NCI-H1930 (cell line): Measurements from ENCODE around the gene CDCA5.

Source experiments
- DNase-seq, 2 experiments: peaks; one replicate each; lab custom pipeline; 2025; lab: John Stamatoyannopoulos, UW

The CDCA5 gene

DNA sequence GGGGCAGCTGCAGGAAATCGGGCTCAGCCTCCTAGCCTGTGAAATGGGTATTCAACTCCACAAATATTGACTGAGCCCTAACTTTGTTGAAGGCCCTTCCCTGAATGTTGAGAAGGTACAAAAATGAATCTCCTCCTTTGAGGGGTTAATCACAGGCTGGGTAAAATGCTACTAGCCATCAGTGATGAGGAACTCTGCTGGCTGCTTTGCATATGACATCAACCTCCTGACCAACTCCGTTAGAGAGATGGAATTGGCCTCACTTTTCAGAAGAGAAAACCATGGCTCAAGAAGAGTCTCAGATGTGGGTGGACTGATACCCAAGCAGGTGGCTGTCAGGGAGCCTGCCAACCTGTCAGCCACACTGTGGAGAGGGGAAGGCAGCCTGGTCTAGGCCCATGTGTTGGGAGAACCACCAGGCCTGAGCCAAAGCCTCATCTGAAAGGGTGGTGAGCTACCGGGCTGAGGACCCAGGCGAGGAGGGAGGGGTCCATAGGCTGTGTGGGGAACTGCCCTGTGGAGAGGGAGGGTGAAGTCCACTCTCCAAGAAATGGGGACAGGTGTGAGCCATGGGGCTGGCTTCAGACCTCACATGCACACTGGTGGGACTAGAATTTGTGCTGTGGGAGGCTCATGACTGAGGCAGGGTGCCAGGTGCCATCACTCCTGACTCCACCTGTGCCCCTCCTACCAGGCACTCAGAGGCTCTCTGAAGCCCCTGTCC lies 11.8 kb downstream of the CDCA5 start:
- DNase-seq = no peak

DNA sequence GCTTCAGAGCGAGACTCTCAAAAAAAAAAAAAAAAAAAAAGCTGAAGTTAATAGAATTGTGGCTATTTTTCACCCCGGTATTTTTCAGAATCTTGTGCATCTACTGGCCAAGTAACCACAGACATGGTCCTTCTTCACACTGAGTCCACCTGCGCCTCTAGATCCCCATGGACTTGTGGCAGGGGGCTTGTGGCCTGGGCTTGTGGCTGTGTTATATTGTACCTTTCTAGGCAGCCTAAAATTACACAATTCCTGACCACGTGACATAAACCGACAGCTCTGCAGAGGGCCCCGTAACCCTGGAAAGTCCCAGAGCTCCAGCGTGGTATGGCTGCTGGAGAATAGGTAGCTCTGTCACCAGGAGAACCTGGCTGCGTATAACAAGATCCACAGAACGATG lies 14.6 kb downstream of the CDCA5 start:
- no peak for DNase-seq

DNA sequence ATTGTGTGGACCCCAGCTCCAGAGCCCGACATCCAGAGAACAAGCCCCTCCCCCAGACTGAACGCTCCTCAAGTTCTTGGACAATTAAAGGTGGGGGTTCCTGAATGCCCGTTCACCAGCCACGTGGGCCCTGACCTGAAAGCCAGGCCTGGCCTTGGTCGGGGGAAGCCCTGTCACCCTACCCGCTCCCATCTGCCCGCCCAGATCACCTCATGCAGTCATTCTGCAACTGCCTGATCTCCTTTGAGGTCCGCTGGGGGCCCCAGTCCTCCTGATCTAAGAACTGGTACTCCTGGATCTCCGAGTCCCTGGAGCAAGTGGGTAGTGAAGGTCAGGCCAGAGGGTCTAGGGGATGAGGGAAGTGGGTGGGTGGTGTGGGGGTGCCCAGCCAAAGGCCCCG lies 16.4 kb downstream of the CDCA5 start:
- no peak for DNase-seq

DNA sequence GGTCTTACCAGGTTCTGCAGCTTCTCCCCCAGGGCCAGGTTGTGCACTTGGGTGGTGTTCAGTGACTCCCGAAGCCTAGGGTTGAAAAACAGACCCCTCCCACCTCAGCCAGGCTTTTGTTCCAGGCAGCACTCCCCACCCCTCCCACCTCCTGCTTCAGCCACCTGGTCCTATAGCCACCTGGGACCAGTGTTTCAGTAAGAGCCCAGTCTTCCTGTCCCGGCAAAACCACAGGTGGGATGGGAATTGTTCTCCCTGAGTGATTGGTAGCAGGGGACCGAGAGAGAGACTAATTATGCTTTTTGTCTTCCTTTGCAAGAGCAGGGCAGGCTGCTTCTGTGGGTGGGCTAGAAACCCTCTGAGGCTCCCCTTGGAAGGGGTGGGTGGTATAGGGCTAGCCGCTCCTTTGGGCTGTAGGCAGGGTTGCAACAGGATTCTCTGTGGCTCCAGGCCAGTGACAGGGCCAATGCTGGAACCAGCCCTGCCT lies 17.0 kb downstream of the CDCA5 start:
- no peak for DNase-seq

DNA sequence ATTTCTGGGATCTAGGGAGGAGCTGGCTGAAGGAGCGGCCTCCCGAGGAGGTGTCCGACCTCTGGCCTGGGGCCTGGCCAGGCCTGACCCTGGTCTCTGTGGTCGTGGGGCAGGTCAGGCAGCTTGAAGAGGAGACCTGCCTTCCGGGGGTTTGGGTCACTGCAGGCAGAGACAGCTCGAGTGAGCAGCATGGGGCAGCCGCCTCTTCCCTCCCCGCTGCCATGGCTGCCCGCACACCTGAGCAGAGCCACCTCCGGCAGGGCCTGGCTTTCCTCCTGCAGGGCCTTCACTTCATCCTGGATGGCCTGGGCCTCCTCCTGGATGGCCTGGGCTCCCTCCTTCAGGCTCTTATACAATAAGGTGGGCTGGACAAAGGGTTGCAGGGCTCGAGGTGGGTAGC lies 17.5 kb downstream of the CDCA5 start:
- no peak for DNase-seq

DNA sequence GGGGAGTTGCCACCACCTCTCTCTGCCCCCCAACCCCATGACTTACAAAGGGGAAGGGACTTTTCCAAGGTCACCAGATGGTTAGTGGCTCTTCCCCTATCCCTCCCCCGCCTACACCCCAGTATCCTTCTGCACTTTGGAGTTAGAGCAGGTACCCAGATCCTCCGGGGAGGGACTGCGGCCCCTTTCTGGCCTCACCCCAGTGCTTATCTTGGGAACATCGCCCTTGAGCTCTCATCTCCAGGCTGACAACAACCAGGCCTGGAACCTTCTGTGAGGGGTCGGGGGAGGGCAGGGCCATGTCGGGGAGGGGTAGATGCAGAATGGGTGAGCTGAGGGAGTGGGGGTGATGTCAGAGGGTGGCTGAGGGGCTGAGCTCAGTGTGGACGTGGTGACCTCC lies 18.0 kb downstream of the CDCA5 start:
- DNase-seq = no peak

DNA sequence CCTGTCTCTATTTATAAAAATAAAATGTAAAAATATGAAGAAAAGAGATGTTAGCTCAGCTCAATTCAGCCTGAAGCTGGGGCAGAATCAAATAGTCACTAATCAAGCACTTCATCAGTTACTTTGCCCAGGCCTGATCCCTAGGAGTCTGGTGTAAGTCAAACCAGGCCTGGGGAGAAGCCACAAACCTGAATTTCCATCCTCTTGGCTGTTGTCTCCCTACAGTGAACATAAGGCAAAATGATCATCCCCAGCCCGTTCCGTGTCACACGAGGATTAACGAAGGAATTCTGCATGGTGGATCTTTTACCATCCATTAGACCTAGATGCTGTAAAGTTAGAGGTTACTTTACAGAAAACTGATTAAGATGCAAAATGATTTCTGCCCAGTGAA lies 19.0 kb downstream of the CDCA5 start:
- no peak for DNase-seq

DNA sequence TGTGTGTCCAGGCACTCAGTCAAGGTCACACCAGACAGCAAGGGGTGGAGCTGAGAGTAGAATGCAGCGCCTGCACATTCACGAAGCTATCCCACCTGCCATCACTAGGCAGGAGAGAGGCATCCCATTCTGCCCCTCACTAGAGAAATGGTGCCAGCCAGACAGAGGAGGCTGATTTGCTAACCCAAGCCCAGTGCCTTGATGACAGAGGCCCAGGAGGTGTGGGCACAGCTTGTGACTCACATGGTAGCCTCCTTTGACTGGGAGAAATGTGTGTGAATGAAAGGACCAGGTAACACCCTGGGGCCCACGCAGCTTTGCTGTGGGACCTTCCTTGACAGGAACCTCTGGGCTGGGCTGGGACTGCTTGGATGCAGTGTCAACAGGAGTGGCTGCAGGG lies 20.3 kb downstream of the CDCA5 start:
- DNase-seq = no peak

DNA sequence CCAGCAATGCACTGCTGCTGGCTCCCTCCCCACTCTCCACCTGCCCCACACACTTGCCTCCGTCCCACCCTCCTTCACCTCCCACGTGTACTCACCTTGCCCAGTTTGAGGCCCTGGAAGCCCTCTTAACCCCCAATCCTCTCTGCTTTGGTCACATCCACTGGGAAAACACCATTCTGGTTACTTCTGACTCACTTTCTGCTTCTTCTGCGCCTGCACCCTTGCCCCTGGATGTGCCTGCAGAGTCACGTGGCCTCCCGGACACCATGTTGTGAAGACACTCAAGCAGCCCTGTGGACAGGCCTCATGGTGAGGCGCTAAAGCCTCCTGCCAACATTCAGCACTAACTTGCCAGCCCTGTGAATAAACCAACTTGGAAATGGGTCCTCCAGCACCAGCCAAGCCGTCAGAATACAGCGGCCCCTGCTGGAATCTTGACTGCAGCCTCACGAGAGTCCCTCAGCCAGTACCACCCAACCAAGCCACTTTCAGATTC lies 22.9 kb downstream of the CDCA5 start:
- DNase-seq = peak in 1 of 2 experiments; percentile 16

DNA sequence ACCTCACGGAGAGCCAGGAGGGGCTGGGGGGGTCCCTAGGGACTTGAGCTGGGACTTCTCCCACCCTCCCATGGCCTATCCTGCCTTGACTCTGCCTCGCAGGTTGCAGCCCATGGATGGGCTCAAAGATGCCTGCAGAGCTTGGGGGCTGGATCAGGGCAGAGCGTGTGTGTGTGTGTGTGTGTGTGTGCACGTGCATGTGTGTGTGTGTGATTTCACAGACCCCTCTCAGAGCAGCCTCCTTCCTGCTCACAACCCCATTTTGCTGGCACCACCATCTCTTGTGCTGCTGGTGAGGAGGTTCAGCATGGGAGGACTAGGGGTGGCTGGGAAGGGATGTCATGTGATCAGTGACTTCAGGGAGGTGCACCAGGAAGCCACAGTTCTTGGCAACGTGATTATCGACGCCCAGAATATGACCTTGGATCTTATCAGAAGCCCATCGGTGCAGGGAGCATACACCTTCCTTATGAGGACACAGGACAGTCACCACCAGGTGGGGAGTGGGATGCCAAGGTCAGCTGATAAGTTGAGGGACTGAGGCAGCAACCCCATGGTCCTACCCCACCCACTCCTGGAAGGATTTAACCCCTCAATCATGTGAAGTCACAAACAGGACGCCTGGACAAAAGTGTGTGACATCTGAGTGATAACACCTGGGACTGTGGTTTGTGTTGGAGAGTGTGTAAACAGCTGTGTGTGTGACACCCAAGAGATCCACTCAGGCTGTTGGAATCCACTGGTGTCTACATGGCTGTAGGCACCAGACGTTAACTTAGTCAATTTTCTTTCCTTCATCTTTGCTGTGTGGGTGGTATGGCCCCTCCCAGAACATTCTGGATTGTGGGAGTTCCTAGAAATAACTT lies 23.6 kb downstream of the CDCA5 start:
- no peak for DNase-seq

DNA sequence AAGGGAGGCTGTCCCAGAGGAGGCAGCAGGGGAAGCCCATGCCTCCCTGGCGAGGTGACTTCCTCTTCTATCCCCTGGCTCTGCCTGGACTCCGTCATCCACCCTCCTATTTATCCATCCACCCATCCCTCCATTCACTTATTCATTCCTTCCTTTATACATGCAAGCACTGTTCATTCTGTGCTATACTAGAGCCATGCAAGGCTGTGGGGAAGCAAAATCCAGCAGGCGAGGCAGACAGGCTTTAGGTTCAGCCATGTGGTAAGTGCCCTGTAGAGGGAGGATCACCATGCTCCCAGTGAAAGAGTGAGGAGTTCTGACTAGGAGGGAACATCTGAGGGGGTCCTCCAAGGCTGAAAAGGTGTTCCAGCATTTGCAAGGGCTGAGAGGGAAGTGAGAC lies 24.3 kb downstream of the CDCA5 start:
- no peak for DNase-seq

DNA sequence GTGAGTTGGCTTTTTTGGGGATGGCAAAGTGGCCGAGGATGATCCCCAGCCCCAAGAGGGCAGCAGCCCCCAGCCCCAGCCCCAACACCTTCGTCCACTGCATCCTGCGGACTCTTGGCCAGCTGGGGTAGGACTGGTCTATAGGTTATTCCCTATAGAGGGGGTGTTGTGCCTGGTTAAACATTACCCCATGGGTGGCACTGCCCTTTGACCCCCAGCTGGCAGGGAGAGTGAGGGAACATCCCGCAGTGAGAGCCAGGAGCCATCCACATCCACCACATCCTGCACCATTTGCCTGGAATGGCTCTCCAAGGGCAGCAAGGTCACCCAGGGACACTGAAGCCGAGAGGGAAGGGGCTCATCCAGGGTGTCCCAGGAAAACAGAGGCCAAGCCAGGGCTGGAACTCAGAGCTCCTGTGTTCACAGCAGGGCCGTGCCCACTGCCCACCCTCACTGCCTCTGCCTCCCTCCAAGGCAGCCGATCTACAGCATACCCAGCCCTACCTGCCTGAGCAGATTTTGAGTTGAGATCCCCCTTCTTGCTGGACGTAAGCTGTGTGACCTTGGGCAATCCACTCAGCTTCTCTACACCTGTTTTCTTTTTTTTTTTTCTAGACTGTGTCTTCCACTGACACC lies 25.3 kb downstream of the CDCA5 start, which contains the start of gene NAALADL1:
Gene NAALADL1 (minus strand): TSS at position 135 of the 636 bp plus-strand sequence. CDS start 32 bp downstream, at position 103.
- DNase-seq = no peak

DNA sequence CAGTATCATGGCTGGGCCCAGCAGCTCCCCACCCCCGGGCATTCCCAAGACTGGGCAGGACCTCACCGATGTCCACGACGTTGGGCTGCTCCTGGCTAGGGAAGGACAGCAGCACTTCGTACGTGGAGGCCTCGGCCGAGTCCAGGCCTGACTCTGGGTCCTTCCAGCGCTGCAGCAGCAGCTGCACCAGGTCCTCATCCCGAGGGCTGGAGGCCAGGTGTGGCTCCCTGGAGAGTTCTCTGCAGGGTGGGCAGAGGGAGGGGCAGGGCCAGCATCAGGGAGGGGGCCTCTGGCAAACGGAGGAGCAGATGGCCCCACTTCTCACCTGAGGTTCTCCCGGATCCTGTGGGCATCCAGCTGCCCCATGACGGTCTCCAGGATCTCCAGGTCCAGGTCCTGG lies 25.8 kb downstream of the CDCA5 start:
- no peak for DNase-seq

DNA sequence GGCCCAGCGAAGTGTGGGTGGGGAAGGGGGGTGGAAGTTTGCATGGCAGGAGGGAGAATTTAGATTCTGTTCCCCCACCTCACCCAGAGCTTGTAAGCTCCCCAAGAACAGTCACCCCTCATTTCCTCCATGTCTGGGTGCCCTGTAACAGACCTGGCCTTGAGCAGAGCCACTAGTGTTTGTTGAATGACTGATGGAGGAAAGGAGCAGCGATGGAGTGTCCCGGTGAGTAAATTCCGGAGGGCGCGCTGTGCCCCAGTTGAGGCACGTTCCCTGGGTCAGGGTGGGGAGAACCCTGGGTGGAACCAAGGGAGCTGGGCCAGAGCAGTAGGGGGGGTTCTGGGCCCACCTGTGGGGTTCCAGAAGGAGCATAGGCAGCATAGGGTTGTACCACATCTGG lies 26.3 kb downstream of the CDCA5 start:
- no peak for DNase-seq

DNA sequence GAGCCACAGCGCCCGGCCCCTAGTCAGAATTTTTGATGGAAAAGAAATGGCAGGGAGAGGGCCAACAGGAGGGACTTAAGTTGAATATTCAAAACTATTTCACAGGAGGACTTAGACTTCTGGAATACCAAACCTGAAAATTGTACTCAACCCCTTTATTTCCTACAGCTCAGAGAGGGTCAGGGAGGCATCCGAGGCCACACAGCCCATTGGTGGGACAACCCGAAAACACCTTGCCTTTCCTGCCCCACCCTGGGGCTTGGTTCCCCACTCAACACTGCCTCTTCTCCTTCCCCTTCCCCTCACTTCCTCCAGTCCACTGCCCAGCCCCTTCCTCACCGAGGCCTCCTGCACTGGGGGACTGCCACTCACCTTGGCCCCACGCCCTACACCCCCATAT lies 26.8 kb downstream of the CDCA5 start:
- no peak for DNase-seq

DNA sequence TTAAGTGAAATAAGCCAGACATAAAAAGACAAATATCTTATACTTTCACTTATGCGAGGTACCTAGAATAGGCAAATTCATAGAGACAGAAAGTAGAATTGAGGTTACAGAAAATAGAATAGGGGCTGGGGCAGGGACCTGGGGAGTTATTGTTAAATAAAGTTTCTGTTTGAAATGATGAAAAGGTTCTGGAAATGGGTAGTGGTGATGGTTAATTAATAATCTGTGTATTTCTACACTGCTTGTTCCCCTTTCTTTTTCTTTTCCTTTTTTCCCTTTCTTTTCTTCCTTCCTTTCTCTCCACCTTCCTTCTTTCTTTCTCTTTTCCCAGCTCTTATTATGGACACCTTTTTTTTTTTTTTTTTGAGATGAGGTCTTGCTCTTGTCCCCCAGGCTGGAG lies 28.3 kb downstream of the CDCA5 start:
- DNase-seq = no peak

DNA sequence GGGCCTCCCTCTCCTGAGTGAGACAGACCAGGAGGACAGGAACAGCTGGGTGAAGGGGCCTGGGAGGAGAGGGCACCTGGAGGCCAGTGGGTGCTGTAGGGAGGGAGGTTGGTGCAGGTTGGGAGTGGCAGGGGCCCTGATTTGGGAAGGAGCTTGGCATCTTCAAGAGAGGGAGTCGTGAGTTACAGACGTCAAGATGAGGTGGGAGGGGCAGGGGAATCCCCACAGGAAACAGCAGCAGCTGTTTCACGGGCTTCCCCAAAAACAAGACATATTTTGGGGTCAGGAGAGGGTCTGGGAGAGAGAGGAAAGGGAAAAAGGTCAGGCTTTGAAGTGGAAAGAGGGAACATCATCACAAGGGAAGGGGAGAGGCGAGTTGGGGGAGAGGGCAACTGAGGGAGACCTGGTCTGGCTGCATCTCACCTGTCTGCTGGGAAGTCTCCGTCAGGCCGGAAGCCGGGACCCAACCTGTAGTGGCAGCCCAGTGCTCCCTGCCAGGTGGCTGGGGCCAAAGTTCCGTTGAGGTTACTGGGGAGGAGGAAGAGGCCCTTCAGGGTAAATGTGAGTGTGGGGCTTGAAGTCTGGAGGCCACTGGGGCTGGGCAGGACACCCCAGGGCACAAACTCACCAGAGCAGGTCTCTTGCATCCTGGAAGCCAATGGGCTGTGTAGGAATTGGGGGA lies 29.9 kb downstream of the CDCA5 start:
- DNase-seq = no peak

DNA sequence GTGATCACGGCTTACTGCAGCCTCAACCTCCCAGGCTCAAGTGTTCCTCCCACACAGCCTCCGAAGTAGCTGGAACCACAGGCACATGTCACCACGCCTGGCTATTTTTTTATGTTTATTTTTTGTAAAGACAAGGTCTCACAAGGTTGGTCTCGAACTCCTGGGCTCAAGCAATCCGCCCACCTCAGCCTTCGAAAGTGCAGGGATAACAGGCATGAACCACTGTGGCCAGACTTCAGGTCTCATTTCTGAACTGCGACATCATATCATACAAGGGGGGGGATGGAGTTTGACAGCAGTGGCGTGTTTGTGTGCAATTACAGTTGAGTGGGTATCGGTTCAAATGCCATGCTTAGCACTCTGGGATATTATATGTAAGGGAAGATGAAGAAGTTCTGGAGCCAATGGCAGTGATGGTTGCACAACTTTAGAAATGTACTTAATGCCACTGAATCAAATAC lies 32.4 kb downstream of the CDCA5 start:
- DNase-seq = no peak

DNA sequence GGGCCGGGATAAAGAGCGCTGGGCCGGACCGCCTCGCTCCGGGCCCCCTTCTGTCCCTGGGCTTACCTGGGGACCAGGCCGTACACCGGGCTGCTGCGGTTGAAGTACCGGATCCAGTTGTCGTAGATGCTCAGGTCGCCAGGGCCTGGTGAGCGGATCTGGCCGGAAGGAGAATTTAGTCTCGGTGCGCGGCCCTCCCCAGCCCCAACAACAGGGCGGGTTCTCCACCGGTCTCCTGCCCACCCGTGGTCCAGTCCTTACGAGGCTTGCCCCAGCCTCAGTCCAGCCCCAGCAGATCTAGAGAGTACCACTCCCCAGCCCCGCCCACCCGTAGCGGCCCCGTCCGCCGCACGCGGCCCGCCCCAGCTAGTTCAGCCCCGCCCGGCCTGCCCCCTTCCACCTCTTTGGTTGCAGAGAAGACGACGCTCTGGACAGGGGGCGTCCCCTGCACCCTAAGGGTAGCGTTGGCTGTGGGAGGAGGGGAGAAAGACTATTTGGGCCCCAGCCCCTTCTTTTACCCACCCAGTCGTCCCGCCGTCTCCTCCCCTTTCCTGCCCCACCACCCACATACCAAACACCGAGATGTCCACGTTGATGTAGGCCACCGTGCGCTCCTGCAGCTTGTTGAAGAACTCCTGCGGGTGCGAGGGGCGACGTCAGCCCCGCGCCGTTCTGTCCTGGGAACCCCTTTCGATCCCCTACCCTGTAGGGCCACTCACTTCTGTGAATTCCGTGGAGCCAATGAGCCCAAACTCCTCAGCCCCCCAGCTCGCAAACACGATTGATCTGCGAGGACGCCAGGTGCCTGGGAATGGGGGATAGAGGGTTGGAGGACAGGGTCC lies 36.0 kb downstream of the CDCA5 start:
- no peak for DNase-seq

DNA sequence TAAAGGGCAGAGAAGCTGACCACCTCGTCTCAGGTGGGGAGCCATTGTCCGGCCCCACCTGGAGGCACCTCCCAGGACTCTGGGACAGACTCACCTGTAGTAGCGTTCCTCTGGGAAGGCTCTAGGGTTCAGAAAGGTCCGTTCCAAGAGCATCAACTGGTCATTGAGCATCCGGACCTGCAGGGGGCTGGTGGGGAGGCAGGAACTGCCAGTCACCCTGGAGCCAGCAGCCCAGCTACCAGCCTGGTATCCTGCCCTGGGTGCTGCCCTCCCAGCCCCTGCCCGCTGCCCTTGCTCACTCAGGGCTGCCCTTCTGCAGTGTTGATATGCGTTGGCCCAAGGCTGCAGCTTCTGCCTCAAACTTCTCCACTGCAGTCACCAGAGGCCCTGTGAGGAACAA lies 38.1 kb downstream of the CDCA5 start:
- no peak for DNase-seq

DNA sequence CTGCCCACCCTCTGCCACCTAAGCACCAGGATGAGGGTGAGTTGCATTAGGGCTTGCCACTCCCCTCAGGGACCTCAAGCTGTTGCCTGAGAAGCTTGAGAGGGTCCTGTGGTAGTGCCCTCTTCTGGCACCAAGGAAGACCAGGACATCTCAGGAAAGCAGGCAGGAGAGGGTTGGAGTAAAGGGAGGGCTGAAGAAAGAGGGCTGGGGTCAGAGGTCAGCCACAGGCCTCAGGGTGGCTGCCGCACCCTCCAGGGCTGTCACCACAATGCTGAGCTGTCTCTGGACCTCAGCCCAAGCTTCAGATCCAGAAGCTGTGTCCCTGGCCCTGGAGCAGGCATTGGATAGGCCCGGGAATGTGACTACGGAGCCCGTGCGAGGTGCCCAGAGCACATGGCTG lies 38.8 kb downstream of the CDCA5 start:
- no peak for DNase-seq
